ENCODE measurements around the gene ABCB6.

- TF ChIP-seq OSR1 (CRISPR knock-in tag; IDR thresholded peaks at IDR 0.05) (no peak), CREB5 (CRISPR knock-in tag; IDR thresholded peaks at IDR 0.05; ENCODE audit: low read depth) (no peak), ESRRG (CRISPR knock-in tag; IDR thresholded peaks at IDR 0.05) (no peak), TOX (CRISPR knock-in tag; IDR thresholded peaks at IDR 0.05; ENCODE audit: borderline replicate concordance) (no peak), PATZ1 (CRISPR knock-in tag; IDR thresholded peaks at IDR 0.05; ENCODE audit: borderline replicate concordance) (no peak), ARNTL (CRISPR knock-in tag; IDR thresholded peaks at IDR 0.05; ENCODE audit: borderline replicate concordance, low read depth) (no peak)
Observed at GRCh38 chr2:219207884-219208740, 10.6 kb downstream of the ABCB6 start.

Data from SK-N-SH treated with all-trans-retinoic acid at 6 μM for 48 hours (cell line).